HUES6 (cell line): ENCODE measurements around the gene NT5DC2.

Experiments
- H3K27ac ChIP-seq: 2 replicates; pipeline ENCODE4 v1.7.0; 2013; ENCODE audit warnings: low read depth, mild to moderate bottlenecking, low read length, inconsistent platforms
- H3K27me3 ChIP-seq: 2 replicates; pipeline ENCODE4 v1.6.1; 2013; ENCODE audit warnings: low read length; ENCODE audit not compliant: control insufficient read depth, insufficient read depth
- H3K36me3 ChIP-seq: 2 replicates; pipeline ENCODE4 v1.6.1; 2013; ENCODE audit warnings: low read length; ENCODE audit not compliant: control insufficient read depth, insufficient read depth
- H3K4me1 ChIP-seq: 2 replicates; pipeline ENCODE4 v1.6.1; 2013; ENCODE audit warnings: low read length; ENCODE audit not compliant: control insufficient read depth, insufficient read depth
- H3K4me3 ChIP-seq: 2 replicates; pipeline ENCODE4 v1.5.1; 2013; ENCODE audit warnings: low read depth, low read length
- H3K9ac ChIP-seq: one replicate; pipeline ENCODE4 v1.6.1; 2013; ENCODE audit warnings: mild to moderate bottlenecking, low read length
- H3K9me3 ChIP-seq: 2 replicates; pipeline ENCODE4 v1.6.1; 2013; ENCODE audit warnings: low read depth, low read length; ENCODE audit not compliant: control insufficient read depth, insufficient read depth

The NT5DC2 gene

DNA sequence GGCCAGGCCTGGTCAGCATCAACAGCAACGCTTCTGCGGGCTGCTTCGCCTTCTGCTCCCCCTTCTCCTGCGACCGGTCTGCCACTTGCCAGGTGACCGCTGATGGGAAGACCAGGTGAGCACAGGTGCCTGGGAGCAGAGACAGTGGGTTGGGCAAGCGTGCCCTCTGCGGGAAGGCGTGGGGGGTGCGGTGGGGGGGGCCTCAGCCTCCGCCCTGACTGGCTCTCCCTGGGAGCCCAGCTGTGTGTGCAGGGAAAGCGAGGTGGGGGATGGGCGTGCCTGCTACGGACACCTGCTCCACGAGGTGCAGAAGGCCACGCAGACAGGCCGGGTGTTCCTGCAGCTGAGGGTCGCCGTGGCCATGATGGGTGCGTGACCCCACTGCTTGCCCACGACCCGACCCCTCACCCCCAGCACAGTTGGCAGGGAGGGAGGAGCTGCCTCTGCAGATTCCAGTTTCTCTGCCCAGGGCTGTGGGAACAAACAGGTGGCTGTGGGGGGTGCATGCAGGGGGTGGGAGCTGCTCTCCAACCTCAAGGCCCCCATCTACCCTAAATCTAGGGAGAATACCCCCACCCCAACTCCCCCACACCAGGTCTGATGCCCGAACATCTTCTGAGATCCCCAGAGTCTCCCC lies 29.8 kb downstream of the NT5DC2 start:
- H3K27me3 ChIP-seq, result no peaks in the 10 kb centered on the region
- no peaks in the 10 kb centered on the region for H3K36me3 ChIP-seq
- H3K9ac ChIP-seq, result no peak overlapping the region
- no peaks in the 10 kb centered on the region for H3K9me3 ChIP-seq
- H3K27ac ChIP-seq, result no peak overlapping the region
- no peaks in the 10 kb centered on the region; the same call in 1 of the 2 replicates for H3K4me1 ChIP-seq
- H3K4me3 ChIP-seq, result no peak overlapping the region

DNA sequence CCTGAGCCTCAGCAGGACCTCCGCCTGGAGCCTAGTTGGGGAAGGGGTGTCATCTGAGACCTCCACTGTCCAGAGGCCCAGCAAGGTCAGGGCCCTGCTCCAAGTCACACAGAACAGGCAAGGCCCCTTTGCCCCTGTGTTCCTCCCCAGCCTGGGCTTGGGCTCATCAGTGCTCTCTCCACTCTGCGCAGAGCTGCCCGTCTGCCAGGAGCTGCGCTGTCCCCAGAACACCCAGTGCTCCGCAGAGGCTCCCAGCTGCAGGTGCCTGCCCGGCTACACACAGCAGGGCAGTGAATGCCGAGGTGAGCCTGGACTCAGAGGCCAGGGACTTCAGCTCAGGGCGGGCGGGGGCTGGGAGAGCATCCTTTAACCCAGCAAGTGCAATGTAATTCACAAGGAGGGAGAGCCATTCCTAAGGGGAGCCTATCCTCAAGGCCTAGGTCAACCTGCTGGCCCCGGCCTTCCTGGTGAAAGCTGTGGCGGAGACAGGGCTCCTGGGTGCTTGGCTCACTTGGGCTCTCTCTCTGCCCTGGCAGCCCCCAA lies 30.8 kb downstream of the NT5DC2 start:
- Histone ChIP-seq H3K27ac (no peak overlapping the region), H3K9me3 (no peaks in the 10 kb centered on the region), H3K4me1 (no peaks in the 10 kb centered on the region; the same call in 1 of the 2 replicates), H3K4me3 (no peak overlapping the region), H3K9ac (no peak overlapping the region), H3K36me3 (no peaks in the 10 kb centered on the region), H3K27me3 (no peaks in the 10 kb centered on the region)

DNA sequence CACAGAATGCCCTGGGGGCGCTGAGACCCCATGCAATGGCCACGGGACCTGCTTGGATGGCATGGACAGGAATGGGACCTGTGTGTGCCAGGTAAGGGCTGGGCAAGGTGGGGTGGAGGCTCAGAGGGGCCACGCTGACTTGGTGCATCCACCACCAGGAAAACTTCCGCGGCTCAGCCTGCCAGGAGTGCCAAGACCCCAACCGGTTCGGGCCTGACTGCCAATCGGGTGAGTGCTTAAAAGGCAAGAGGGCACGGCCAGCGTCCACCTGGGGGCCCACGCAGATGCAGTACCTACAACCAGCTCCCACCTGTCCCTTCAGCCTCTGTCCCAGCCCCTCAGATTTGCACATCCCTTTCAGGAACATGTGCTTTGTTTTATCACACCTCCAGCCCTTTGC lies 31.7 kb downstream of the NT5DC2 start:
- no peak overlapping the region for H3K4me3 ChIP-seq
- H3K9ac ChIP-seq, result no peak overlapping the region
- no peaks in the 10 kb centered on the region for H3K9me3 ChIP-seq
- H3K27me3 ChIP-seq, result no peaks in the 10 kb centered on the region
- H3K36me3 ChIP-seq, result no peaks in the 10 kb centered on the region
- H3K27ac ChIP-seq, result no peak overlapping the region
- no peaks in the 10 kb centered on the region; the same call in 1 of the 2 replicates for H3K4me1 ChIP-seq

DNA sequence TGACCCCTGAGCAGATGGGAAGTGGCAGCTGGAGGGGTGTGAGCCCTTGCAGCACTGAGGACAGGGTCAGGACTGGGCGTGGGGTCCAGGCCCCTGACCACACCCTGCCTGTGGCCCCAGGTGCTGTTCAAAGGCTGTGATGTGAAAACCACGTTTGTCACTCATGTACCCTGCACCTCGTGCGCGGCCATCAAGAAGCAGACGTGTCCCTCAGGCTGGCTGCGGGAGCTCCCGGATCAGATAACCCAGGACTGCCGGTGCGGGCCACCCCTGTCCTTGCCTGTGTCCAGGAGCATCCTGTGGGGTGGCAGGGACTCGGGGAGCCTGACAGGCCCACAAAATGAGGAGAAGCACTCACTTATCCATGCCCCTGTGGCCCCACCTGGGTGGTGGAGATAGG lies 32.6 kb downstream of the NT5DC2 start:
- Histone ChIP-seq H3K27ac (no peak overlapping the region), H3K9me3 (no peaks in the 10 kb centered on the region), H3K36me3 (no peaks in the 10 kb centered on the region), H3K4me1 (no peaks in the 10 kb centered on the region; the same call in 1 of the 2 replicates), H3K9ac (no peak overlapping the region), H3K4me3 (no peak overlapping the region), H3K27me3 (no peaks in the 10 kb centered on the region)

DNA sequence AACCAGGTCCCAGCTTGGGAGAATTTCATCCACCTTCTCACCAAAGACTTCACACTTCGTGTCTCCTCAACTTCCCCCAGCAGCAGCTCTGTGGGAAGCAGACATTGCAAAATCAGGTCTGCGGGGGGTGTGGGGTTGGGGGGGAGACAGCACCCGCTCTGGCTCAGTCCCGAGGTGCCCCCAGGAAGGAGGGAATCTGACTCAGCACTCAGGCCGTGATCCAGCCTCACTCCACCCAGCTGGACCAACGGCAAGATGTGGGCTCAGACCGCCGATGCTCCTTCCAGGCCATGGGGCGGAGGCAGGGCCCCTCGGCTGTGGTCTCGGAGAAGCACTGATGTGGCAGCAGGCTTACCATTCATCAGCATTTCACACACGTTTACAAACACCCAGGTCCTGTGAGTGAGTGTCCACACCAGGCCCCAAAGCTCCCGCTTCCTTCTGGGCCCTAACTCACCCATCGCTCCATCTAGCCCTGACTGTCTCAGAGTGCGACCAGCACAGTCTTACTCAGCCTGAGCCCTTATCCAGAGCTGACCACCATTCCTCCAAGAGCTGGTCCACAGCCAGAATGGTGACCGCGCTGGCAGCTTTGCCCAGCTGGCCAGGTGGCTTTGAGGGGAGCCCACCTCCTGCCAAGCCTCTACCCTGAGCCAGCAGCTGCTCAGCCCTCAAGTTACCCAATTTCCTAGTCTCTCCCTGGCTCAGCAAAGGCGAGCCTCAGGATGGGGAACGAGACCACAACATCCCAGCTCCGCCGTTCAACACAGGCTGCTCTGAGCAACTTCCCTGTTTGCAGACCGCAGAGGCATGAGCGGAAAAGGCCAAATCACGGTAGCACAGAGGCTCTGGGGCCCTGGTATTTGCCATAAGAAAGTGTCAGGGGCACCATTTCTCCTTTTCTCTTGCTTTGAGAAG lies 35.3 kb downstream of the NT5DC2 start:
- Histone ChIP-seq H3K9ac (no peak overlapping the region), H3K4me3 (no peak overlapping the region)

DNA sequence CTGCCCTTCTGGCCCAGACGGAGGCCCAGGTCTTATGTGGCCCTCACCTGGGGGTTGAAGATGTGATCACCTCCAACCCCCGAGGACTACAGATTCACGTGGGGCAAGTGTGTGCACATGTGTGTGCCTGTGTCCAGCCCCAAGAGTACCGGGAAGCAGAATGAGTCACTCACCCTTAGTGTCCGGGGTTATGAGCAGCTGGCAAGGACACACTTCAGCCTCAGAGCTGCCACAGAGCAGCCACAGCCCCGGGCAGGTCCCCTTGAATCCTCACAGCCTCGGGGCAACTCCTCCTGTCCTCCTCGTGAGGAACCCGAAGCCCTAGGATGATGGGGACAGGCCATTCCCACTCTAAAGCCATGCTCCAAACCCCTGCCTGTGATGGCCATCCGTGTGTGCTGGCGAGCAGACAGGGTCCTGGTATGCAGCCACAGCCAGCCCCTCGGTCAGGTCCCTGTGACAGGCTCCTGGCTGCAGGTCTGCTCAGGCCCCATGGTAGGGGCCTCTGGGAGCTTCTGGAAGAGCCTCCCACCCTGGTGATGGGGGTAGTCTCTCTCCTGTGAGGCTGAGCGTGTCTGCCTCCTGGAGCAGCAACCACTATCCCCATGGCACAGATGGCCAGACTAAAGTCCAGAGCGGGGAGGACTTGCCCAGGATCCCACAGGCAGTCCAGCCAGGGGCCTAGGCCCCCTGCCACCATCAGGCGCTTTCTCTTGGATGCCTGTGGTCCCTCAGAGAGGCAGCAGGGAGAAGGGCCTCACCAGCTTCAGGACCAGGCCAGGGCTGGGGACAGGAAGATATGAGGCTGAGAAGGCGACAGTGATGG lies 37.7 kb downstream of the NT5DC2 start:
- H3K9ac ChIP-seq, result no peak overlapping the region
- no peaks in the 10 kb centered on the region for H3K9me3 ChIP-seq

More for the DNA sequence above, 35.3 kb downstream of the NT5DC2 start:
- Histone ChIP-seq H3K4me1 (no peaks in the 10 kb centered on the region), H3K36me3 (no peaks in the 10 kb centered on the region; the same call in 1 of the 2 replicates), H3K27me3 (no peaks in the 10 kb centered on the region), H3K27ac (no peak overlapping the region), H3K9me3 (no peaks in the 10 kb centered on the region)

DNA sequence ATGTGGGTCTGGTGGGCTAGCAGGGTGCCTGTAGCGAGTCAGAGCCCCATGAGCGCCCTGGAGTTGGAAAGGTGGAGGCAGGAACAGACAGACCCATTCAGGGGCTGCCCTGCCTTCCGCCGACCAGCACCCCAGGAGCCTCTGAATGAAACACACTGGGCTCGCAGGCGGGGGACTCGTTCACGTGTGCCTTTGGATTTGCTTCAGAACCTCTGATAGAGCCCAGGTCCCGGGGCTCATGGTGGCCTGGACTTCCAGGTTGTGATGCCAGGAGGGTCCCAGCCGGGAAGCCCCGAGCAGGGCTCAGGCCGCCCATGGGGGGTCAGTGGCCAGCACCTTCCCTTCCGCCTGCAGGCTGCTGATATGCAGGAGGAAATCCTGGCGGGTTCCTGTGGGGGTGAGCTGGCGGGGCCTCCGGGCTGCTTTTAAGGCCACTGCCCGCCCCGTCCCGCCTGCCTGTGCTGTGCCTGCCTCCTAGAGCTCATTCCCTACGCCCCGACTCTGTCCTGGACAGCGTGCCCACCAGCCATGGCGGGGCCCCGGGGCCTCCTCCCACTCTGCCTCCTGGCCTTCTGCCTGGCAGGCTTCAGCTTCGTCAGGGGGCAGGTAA lies 38.7 kb downstream of the NT5DC2 start, which contains the start of gene STAB1:
STAB1 (plus strand) TSS at position 453 of the 610 bp plus-strand sequence; CDS start at position 529, 76 bp downstream.
- H3K36me3 ChIP-seq, result peaks cover 33% of the 10 kb centered on the region
- no peak within 1 kb of the TSS for H3K4me3 ChIP-seq
- H3K4me1 ChIP-seq, result no peaks in the 10 kb centered on the region
- no peaks in the 10 kb centered on the region for H3K9me3 ChIP-seq
- no peaks in the 10 kb centered on the region for H3K27me3 ChIP-seq
- H3K27ac ChIP-seq, result no peak within 1 kb of the TSS; the same call in 1 of the 2 replicates
- H3K9ac ChIP-seq, result no peak within 1 kb of the TSS

More for the DNA sequence above, 37.7 kb downstream of the NT5DC2 start:
- Histone ChIP-seq H3K27me3 (no peaks in the 10 kb centered on the region), H3K4me3 (no peak overlapping the region), H3K36me3 (peaks cover 23% of the 10 kb centered on the region), H3K4me1 (no peaks in the 10 kb centered on the region), H3K27ac (no peak overlapping the region)

DNA sequence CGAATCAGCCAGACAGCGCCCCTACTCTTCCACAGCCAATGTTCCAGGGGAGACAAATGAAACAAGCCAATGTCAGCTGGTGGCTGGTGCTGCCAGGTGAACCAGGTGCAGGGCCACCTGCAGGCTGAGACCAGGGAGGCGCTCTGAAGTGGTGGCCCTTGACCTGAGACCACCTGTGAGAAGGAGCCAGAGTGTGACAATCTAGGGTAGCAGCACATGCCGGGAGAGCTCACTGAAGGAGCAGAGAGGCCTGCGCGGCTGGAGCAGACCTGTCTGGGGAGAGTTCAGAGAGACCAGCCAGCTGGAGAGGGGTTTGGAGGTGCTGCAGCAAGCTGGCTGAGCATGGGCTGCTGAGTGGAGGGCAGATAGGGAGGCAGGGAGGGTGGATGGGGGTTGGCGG lies 39.2 kb downstream of the NT5DC2 start:
- no peak overlapping the region for H3K9ac ChIP-seq
- no peaks in the 10 kb centered on the region for H3K4me1 ChIP-seq
- H3K4me3 ChIP-seq, result no peak overlapping the region
- H3K36me3 ChIP-seq, result peaks cover 38% of the 10 kb centered on the region
- H3K9me3 ChIP-seq, result no peaks in the 10 kb centered on the region
- H3K27ac ChIP-seq, result no peak overlapping the region; the same call in 1 of the 2 replicates
- H3K27me3 ChIP-seq, result no peaks in the 10 kb centered on the region

DNA sequence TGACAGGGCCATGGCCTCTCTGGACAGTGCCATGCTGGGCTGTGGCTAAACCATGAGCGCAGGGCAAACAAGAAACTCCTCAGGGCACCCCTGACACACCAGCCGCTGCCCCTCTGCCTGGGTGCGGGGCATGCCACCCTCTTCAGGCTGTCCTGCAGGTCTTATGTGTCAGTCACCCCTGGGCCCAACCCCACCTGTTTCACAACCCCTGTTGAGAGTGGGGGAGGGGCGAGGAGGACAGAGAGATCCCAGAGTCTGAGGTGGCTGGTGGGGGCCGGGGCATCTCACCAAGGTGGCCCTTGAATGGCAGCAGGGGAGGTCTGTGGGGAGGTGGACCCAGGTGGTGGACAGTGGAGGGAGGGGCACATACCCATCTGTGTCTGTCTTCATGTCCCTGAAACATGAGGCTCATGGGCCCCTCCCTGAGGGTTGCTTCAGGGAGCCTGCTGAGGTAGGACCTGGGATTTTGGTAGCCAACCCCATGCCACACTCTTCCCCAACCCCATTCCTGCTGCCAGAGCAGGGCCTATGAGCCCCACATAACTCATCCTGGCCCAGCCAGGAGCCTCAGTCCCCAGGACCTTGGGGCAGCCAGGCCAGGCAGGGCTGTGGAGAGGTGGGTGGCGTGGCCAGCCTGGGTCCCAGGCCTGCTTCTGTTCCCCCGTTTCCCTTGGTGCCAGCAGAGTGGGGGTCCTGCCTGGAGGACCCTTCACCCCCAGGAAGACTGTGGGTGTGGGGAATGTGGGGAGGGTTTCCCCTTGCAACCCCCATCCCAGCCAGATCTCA lies 40.2 kb downstream of the NT5DC2 start:
- no peaks in the 10 kb centered on the region for H3K4me1 ChIP-seq
- no peak overlapping the region for H3K4me3 ChIP-seq
- no peak overlapping the region for H3K27ac ChIP-seq
- H3K36me3 ChIP-seq, result peaks cover 47% of the 10 kb centered on the region
- no peak overlapping the region for H3K9ac ChIP-seq
- no peaks in the 10 kb centered on the region for H3K9me3 ChIP-seq
- no peaks in the 10 kb centered on the region for H3K27me3 ChIP-seq

DNA sequence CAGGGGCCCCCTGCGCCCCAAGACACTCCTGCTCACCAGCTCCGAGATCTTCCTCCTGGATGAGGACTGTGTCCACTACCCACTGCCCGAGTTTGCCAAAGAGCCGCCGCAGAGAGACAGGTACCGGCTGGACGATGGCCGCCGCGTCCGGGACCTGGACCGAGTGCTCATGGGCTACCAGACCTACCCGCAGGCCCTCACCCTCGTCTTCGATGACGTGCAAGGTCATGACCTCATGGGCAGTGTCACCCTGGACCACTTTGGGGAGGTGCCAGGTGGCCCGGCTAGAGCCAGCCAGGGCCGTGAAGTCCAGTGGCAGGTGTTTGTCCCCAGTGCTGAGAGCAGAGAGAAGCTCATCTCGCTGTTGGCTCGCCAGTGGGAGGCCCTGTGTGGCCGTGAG lies 41.6 kb downstream of the NT5DC2 start:
- no peak overlapping the region for H3K4me3 ChIP-seq
- no peaks in the 10 kb centered on the region for H3K4me1 ChIP-seq
- H3K27me3 ChIP-seq, result no peaks in the 10 kb centered on the region
- H3K9me3 ChIP-seq, result no peaks in the 10 kb centered on the region
- no peak overlapping the region for H3K27ac ChIP-seq
- peaks cover 60% of the 10 kb centered on the region for H3K36me3 ChIP-seq
- H3K9ac ChIP-seq, result no peak overlapping the region
